Astrocyte of the hippocampus (primary cell): ENCODE data around the gene STXBP4.
A peak's percentile ranks its signal among the peaks of the same experiment; 100 is the strongest.

Source experiments
- DNase-seq: peaks from one replicate; pipeline ENCODE4 v3.0.0; 2011; ENCODE audit warnings: low read depth, low spot score

Gene STXBP4, protein sequence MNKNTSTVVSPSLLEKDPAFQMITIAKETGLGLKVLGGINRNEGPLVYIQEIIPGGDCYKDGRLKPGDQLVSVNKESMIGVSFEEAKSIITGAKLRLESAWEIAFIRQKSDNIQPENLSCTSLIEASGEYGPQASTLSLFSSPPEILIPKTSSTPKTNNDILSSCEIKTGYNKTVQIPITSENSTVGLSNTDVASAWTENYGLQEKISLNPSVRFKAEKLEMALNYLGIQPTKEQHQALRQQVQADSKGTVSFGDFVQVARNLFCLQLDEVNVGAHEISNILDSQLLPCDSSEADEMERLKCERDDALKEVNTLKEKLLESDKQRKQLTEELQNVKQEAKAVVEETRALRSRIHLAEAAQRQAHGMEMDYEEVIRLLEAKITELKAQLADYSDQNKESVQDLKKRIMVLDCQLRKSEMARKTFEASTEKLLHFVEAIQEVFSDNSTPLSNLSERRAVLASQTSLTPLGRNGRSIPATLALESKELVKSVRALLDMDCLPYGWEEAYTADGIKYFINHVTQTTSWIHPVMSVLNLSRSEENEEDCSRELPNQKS

DNA sequence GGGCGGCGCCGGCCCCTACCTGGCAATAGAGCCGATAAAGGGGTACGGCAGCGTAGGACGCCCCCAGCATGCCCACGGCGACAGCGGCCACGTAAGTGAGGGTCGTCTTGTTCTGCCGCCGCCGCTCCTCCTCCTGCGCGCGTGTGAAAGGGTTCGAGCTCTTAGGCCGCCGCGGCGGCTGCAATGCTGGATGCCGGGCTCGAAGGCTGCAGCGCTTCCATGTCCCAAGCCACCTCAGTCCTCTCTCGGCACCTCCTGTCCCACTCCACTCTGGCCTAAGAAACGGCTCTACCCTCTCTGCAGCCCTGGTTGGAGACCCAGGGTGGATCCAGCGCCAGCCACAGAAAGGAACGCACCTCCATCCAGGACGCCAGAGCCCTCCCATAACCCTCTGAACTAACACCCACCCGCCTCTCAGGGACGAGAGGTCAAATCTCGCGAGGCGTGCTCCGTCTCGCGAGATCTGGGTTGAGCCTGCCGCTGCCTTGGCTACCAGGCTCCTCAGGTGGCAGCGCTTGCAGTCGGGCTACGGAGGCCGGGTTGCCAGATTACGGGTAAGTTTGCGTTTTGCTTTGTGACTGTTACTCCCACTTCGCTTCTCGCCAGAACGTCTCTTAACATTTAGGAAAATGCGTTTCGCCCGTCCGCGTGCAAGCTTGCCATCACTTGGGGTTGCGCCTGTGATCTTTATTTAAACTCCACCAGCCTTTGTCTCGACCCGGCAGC lies at the start of gene STXBP4, which contains the start of gene COX11:
TSS of gene STXBP4 (plus strand) at position 504 of the 726 bp plus-strand sequence. CDS start 17,455 bp downstream, outside the sequence.
TSS of gene COX11 (minus strand) at position 393 of the 726 bp plus-strand sequence. CDS start at position 385, 8 bp downstream.
- DNase-seq, result peak; percentile 99

DNA sequence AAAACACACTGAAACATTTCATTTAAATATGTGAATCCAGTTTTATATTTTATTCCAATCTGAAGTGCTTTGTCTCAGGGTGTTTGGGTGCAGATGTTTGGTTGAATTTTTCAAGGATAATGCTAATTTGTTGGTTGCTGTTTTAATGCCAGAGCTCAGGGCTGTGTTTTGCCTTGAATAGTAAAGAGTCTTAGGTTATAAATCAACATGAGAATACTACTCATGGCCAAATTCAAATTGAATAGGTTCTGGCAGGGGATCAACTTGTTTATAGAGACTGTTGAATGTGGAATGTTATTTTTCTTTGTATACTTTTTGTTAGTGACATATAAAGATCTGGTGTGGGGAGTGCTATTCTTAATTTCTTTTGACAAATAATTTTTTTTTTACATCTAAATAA lies 49.1 kb upstream of the STXBP4 start:
- DNase-seq, result peak; percentile 13

DNA sequence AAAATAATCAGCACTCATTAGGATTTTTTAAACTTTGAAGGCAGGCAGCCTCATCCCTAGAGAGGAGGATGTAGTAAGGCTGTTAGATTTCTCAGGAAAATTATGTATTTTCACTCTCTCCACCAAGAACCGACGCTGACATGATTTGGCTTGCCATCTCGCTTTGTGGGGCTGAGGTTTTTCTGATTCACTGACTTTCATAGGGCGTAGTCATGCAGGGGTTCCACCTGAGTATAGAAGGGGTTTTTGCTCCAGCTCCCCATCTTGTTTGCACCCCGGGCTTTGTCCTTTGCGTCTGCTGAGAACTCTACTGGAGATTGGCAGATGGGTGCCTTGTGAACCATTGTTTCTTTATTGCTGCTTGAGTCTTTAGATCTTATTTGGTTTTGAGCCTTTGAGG lies 47.7 kb upstream of the STXBP4 start:
- DNase-seq, result no peak

- DNase-seq, result no peak
Observed at GRCh38 chr17:54924405-54924804, 44.2 kb upstream of the STXBP4 start.

GRCh38 chr17:54927525-54927924 lies 41.0 kb upstream of the STXBP4 start:
- no peak for DNase-seq

DNA sequence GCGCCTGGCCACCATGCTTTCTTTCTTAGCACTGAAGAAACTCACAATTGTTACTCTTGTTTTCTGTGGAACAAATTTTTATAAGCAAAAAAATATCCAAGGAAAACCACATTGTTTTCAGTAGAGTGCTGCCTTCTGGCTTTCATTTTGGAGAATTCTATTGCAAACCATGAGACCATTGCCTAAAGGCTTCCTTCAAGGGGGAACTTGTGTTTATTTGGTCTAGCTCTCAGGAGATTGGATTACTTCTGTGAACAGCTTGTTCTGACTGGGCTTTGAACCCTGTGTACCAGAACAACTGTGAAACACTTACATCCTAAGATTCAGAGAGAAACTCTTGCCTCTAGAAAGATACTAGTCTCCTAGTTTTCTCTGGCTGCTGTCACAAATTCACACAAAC lies 35.9 kb upstream of the STXBP4 start:
- DNase-seq, result no peak

DNA sequence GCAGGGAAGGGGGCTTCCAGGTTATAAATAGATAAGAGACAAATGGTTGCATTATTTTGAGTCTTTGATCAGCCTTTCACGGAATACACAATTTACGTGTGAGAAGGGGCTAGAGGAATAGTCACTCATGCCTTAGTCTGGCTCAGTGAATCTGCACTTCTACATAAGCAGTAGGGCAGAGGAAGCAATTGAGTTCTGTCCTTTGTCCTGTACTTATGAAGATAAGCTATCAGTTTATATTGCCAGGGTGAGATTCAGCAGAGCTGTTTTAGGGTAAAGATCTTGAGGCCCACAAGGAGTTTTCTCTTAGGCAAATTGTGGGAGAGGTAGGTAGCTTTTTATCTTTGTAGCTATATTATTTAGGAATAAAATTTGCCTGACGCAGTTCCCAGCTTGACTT lies 34.6 kb upstream of the STXBP4 start:
- DNase-seq, result no peak

DNA sequence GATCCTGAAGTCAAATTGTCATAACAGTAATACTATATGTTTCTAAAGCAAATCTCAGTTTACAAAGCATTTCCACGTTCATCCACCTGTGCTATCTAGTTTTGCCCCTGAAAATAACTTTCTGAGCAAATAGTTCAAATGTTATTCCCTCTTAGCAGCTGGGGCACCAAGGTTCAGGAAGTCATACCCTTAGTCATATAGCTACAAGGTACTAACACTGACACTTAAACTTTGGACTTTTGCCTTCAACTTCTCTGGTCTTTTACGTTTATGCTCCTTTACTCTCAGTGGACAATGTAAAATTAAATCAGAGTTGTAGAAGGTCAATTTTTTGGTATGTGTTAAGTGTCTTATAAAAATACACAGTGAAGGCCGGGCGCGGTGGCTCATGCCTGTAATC lies 33.1 kb upstream of the STXBP4 start:
- no peak for DNase-seq

DNA sequence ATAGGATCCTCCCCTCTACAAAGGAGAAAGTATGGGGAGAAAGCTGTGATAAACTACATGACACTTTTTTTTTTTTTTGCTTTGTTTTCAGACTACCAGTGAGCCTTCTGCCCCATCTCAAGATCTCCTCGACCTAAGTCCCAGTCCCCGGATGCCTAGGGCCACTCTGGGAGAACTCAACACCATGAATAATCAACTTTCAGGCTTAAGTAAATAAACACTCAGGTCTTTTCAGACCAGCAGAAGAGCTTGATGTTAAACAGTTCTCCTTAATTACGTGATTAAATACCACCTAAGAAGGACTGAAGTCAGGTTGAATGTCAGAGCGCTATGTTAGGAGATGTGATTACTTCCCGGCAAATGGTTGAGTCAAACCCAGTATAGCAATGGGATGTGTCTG lies 31.5 kb upstream of the STXBP4 start:
- no peak for DNase-seq

DNA sequence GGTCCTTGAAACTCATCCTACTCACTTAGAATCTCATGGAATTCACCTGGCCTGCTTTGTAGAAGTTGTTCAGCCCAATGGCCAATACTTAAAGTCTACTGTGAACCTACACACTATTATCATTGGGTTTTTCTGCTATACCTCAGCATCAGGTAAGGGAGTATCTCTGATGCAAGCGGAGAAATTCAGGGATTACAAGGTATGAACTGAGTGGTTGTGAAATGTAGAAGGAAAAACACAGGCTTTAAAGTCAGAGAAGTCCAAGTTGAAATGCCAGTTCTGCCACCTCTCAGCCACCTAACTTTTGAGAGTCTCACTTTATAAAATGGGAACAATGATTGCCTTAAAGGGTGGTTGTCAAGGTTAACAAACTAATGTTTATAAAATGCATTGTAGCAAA lies 31.1 kb upstream of the STXBP4 start:
- no peak for DNase-seq

DNA sequence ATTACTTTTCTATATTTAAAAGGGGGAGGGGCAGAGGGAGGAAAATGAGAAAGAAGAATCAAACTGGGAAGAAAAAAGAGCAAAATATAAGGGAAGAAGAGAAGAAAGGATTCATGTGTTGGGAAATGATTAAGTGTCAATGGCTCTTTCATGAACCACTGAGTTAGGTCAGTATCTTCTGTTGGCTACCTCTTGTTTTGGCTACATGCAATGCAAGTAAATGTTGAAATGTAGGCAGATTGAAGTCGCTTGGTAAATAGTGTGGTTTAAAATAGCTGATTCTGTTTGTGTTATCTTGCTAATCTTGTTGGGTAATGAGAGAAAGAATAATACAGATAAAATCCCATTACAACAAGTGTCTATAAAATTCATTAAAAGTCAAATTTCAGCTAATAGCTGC lies 27.3 kb upstream of the STXBP4 start:
- DNase-seq, result no peak

- peak; percentile 55 for DNase-seq
Observed at GRCh38 chr17:54944796-54945195, 23.8 kb upstream of the STXBP4 start.

DNA sequence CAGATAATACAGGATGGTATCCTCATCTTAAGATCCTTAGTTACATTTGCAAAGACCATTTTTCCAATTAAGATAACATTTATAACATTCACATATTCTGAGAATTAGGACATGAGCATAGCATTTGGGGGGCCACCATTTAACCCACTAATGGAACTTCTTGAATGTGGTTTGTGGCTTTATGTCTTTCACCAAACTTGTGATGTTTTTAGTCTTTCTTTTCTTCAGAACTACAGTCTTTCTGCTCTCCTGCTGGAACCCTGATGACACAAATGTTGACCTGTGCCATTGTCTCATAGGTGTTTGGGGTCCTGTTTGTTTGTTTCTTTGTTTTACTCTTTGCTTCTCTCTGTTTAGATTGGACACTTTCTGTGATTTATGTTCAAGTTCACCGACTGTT lies 23.3 kb upstream of the STXBP4 start:
- no peak for DNase-seq

- DNase-seq, result no peak
Observed at GRCh38 chr17:54945671-54946070, 22.9 kb upstream of the STXBP4 start.

- no peak for DNase-seq
Observed at GRCh38 chr17:54947396-54947795, 21.2 kb upstream of the STXBP4 start.

DNA sequence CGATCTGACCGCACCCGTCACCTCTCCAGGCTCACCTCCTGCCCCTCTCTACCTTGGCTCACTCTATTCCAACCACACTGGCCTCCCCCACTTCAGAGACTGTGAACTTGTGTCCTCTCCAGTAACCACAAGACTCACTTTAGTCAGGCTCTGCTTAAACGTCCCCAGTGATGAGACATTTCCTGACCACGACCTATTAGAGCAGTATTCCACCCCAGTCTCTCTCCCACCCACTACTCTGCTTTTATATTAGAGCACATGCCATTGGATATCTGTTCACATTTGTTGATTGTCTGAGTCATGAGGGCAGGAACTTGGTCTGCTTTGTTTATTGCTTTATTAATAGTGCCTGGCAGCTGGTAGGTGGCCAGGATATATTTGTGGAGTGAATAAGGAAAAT lies 20.2 kb upstream of the STXBP4 start:
- DNase-seq, result peak; percentile 85

- no peak for DNase-seq
Observed at GRCh38 chr17:54950116-54950515, 18.4 kb upstream of the STXBP4 start.

DNA sequence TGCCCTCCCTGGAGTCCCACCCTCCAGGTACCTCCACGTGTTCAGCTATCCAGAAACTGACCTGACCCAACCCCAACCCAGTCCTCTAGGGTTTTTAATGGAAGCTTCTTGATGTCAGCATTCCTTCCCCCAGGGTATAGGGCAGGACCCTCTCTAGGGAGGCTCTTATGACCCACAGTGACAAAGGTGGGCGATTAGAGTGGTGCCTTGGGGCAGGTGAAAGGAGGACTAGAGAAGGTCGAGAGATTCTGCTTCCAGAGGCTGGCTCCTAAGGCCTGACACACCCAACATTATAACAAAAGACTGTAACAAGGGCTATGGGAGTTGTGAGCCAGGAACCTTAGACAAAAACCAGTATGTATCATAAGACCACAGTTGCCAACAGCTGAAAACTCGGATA lies 17.3 kb upstream of the STXBP4 start:
- no peak for DNase-seq

GRCh38 chr17:54956791-54957190 lies 11.8 kb upstream of the STXBP4 start:
- DNase-seq, result no peak

DNA sequence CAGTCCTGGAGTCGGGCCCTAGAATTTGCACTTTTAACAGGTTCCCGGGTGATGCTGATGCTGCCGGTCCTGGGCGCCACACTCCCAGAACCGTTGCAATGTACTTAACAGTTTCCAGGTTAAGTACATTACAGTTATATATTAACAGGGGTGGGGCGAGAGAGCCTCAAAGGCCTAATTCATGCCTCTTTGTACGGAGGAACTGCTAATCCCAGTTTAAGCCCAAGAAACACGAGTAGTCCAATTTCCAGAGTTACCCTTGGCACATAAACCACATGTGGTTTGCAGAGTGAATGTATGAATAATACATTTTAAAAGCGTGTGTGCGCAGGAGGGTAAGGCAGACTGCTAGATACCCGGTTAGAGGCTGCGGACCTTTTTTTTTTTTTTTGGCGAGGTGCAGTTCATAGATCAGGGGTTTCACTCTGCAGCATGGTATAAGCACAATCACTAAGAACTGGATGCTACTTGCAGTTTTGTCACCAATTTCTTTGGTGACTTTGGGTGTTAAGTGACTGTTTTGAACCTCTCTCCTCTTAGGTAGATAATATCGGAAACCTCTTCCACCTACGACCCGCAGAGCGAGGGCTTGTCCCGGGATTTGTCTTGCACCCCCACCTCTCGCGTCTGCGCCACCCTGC lies 824 bp upstream of the STXBP4 start:
- DNase-seq, result peak; percentile 48

DNA sequence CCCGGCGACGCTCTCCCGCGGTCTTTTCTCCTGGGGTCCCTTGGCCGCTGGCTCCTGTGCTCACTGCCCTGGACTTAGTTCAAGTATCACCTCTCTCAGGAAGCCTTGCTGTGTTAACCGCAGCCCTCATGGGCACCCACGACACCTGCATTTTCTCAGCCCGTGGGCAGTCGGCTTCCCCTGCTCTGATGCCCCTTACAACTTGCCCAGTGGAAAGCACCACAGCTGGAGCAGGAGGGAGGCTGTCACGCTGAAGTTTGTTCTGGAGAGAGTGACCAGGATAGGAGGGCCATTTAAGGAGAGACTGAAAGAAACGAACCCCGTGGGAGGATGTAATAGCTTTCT lies 395 bp downstream of the STXBP4 start:
- no peak for DNase-seq
